Fibroblast of skin of abdomen (primary cell): Measurements from ENCODE around the gene IFT122.
"Not testable (repeated sequence)": the region's sequence is repeated elsewhere in the genome, so short reads cannot be mapped to it uniquely, and the experiment has no call there.

ENCODE experiments used
- DNase-seq: peaks from one replicate; pipeline ENCODE4 v3.0.0-alpha.2; 2013

Gene IFT122

DNA sequence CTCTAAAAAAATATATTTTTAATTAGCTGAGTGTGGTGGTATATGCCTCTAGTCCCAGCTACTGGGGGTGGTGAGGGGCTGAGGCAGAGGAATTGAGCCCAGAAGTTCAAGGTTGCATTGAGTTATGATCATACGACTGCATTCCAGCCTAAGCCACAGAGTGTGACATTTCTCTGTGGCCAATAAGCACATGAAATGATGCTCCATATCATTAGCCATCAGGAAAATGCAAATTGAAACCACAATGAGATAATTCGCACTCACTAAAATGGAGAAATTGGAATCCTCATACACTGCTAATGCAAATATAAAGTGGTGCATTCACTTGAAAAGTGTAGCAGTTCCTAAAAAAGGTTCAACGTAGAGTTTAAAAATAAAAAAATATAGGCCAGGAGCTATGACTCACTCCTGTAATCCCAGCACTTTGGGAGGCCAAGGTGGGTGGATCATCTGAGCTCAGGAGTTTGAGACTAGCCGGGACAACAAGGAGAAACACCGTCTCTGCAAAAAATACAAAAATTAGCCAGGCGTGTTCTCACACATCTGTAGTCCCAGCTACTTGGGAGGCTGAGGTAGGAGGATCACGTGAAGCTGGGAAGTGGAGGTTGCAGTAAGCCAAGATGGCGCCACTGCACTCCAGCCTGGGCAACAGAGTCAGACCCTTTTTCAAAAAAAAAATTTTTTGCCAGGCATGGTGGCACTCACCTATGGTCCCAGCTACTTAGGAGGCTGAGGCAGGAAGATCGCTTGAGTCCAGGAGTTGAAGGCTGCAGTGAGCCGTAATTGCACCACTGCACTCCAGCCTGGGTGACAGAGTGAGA is 35.2 kb downstream of the IFT122 start:
- DNase-seq = no peak

DNA sequence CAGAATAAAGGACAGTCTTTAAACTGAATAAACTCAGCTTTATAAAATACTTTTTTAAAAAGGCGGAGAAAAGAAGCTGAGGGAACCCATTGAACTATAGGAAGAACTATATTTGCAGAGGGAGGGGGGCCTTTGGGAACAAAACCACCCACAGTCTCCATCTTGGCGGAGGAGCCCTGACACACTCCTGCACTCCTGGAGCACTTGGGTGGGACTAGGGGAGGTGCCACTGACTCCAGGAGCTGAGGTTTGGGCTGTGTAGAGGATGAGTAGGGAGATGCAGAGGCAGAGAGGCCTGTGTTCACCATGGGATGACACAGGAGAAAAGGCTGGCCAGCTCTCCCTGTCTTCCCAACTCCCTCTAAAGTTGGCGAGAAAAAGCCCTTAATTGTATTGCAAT is 35.8 kb downstream of the IFT122 start:
- DNase-seq = no peak

DNA sequence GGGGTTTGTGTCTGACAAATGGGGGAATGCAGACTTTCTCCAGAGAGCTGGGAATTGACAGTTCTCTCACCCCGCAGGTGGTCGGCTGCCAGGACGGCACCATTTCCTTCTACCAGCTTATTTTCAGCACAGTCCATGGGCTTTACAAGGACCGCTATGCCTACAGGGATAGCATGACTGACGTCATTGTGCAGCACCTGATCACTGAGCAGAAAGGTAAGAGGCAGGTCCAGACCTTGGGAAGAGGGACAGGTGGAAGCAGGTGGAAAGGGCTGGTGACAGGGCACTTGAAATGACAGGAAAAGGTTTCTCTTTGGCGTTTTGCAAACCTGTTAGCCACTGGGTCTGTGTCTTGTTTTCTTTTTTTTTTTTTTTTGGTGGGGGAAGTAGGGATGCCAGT is 36.6 kb downstream of the IFT122 start:
- no peak for DNase-seq

DNA sequence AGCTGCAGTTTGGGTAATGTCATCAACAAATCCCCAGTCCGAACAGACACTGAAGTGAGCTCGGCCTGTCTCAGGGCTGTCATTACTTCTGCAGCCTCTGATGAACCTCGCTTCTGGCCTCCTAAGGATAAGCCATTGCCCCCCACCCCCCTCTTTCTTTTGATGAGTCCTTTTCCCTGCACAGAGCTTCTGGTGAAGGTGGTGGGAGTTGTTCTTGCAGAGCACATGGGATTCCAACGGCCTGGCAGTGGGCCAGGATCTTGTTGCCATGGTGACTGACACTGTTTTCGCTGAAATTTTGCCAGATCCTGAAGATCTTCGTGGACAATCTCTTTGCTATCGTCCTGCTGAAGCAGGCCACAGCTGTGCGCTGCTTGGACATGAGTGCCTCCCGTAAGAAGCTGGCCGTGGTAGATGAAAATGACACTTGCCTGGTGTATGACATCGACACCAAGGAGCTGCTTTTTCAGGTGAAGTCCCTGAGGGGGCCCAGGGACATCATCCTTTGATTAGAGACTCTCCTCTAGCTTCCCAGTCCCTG is 41.3 kb downstream of the IFT122 start:
- DNase-seq = not testable (repeated sequence)

DNA sequence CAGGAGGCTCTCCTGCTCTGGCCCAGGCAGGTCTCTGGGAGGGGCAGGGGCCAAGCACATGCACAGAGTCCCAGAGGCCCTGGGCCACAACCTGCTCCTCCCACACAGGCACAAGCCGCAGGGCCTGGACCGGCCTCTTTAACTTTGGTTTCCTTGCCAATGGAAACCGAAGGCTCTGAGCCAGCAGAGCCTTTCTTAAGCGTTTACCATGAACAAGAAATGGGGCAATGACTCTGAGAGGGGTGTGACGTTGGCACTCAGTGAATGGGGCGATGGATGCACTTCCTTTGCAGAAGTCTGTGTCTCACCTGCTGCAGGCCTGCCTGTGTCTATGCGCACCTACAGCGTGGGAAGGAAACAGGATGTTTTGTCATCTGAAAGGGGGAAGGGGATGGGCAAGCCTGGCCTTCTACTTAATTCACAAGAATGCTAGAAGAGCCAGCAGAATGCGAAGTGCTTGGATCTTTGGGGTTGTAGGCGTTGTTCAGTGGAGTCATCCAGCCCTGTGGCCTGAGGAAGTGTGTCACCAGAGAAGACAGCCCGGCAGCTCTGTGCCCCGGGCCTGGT is 41.8 kb downstream of the IFT122 start:
- DNase-seq = no peak

DNA sequence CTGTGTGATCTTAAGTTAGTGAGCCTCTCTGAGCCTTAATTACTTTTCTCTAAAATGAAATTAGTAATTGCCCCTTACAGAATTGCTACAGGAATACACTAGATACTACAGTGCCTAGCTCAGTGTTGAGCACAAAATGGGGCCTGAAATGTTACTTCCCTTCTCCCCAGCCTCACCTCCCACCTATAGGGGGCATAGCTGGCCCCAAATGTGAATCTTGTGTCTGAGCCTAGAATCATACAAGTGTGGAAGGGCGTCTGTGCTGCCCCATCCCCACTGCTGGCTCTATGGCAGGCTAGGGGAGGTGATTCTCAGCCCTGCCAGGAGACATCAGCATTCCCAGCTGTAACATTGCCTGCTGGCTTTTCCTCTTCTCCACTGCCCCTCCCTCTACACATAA is 42.7 kb downstream of the IFT122 start:
- DNase-seq = no peak

DNA sequence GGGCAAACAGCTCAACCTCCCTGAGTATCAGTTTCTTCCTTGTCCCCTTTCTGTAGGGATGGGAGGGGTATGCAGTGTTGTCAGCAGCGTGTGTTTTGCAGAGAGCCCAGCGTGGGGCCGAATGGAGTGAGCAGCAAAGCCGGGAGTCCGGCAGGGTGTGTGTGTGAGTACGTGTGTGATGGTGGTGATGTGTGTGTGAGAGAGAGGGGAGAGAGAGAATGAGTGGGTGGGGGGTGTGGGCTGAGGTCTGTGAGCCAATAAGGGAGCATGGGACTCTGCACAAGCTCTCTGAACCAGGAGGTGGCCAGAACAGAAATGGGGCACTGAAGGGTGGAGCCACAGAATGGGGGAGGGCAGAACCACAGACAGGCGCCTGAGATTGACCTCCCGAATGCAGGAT is 43.8 kb downstream of the IFT122 start:
- DNase-seq = no peak

DNA sequence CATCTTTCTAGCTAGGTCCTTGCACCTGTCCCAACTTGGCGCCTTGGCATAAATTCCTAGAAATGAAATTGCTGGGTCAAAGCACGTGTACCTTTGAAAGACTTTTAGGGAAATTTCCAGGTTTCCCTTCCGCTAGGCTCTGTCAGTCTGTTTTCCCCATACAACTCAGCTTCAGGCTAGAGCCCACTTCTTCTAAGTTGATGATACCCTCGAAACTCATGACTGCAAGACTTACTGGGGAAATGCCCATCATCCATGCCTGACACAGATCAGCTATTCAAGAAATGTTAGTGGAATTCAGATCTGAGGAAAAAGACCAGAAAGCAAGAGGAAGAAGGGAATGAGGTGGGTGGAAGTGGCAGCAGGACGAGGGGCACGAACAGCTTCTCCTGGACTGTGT is 45.1 kb downstream of the IFT122 start:
- DNase-seq = not testable (repeated sequence)

DNA sequence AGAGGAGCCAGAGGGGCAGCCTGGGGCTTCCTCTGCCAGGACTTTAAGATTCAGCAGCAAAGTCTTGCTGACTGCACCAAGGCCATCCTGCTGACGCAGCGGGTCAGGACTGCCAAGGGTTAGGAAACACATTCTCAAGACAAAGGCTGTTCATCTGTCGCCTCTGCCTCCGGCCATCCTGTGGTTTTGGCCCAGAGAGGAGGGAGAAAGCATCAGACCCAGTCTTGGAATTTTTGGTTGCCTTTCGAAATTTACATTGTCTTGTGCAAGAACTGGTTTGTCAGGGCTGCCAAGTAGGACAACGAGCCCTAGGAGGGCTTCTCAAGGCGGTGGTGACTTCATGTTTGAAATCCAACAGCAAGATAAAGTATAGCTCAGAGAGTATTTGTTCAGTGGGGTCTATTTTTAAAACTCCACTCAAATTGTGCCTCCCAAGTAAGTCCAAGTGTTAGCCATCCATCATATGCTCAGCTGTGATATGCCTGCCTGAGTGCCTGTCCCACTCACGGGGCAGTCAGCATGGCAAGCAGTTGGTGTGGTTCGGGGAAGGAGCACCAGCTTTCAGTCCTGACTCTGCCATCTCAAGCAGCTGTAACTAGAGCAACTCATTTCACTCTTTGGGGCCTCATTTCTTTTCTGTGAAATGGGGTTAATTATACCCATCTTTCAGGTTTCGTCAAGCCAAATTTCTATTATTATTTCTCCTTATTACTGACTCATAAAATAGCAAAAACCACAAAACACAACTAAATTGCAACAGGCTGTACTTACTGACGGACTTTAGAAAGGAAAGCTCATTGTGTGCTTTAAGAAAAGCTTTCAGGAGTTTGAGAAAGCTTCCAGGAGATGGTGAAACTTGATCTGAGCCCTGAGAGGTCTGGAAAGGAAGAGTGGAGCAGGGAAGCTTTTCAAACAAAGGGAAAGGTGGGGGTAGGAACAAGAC is 46.0 kb downstream of the IFT122 start:
- DNase-seq = peak; percentile 85

DNA sequence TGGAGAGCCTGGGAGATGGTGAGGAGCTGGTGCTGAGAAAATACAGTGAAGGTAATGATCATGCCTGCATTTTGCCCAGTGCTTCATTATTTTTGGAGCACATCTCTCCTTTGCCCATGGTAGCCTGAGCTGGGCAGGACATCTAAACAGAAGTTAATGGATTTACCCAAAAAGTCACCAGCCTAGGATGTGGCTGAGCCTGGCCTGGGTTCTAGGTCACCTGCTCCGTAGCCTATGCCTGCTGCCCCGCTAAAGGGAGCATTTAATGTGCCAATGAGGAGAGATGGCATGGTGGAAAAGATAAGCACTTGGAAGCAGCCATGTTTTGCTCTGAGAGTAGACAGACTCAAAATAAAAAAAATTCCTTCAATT is 46.6 kb downstream of the IFT122 start:
- DNase-seq = no peak

DNA sequence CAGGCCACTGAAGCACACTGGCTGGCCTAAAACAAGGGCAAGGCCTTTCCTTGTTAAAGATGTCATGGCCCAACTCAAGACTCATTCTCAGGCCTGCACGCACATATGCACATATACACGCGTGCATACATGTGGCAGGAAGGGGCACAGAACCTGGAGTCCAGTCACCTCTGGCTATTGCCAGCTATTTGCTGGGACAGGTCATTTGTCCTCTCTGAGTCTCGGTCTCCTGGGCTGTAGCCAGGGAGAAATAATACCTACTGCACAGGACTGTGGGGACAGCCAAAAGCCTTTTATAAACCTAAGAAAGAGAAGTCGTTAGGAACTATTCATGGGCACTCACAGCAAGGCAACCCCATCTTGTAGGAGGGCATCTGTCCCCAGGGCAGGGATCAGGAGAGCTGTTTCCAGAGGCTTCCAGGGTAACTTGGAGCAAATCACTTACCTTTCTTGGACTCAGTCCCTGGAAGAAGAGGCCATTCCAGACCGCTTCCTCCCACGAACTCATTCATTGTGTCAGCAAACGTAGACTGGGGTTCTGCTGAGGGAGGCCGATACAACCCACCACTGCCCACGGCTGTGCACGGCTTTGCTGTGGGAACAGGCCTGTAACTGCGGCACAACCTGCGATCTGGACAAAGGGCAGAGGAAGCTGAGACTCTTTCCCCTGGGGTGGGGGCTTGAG is 47.3 kb downstream of the IFT122 start:
- DNase-seq = no peak

DNA sequence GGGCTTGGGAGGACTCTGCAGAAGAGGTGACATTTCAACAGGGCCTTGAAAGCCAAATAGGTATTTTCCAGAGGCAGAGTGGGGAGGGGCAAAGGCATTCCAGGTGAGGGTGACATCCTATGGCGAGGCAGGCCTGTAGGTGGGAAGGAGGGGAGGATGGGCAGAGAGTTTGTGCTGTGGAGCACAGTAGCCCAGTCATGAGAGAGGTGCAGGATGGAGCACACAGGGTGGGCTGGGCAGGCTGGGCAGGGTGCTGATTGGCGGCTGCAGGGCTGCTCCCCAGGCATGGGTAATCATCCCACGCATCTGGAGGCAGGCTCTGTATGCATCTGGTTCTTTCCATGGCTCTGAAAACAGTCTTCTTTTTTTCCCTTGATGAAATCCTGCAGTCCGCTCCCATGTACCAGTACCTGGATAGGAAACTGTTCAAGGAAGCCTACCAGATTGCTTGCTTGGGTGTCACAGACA is 47.9 kb downstream of the IFT122 start:
- not testable (repeated sequence) for DNase-seq

DNA sequence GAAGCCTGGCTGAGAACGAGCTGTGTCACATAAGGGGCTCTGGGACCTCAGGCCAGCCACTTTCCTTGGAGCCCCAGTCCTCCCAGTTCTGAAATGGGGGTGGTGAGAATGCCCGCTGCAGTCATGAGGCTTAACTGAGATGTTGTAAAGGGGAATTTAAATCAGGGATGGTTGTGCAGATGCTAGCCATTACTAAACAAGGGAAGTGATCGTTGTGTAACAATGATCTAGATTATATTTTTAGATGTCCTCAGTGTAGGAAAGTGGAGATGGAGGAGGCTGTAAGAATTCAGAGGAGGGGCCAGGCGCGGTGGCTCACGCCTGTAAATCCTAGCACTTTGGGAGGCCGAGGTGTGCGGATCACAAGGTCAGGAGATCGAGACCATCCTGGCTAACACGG is 49.2 kb downstream of the IFT122 start:
- not testable (repeated sequence) for DNase-seq

DNA sequence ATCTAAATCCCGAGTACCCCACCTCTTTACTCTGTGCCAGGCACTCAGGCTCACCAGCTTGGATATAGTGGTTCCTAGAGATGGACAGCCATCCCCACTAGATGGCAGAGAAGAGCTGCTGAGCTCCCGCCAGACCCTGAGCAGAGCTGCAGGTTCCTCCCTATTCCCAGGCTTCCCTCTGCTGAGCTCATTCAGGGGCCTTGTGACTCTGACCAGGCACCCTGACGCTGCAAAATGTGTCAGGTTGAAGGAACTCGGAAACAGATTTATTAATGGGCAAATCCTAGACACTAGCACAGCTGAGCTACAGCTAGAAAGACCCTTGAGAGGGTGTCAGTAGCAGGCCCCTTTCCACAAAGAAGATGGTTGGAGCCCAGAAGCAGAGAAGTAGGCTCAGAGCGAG is 50.2 kb downstream of the IFT122 start:
- peak; percentile 84 for DNase-seq

DNA sequence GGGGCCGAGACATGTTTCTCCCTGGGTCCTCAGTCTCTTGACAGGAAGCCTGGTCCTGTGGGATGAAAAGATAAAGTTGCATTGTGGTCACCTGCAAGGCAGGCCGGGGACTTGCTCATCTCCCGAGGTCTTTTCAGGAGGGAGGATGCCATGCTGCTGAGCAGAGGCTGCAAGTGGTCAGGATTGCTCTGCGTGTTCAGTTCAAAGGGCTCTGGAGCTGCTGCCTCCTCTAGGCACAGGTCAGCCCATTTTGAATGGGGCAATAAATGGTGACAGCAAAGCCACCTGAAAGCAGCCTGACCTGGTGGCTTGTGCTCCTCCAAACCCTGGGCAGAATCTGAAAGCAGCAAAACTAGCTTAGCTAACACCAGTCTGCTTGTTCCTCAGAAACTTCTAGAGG is 51.1 kb downstream of the IFT122 start:
- not testable (repeated sequence) for DNase-seq

DNA sequence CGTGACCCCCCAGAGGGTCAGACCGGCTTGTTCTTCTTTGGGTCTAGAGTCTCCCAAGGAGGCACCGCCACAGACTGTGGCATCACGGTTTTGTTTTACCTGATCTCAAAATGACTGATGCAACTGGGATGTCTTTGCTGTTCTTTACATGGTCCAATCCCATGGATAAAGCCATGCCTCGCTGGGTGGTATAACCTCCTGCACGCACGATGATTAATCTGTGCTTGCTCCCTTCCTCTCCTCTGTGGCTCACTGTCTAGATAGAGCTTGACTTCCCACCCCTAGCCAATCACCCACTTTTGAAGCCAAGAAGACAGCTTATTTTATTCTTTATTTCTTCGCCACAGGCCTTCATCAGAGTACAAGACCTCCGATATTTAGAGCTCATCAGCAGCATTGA is 51.8 kb downstream of the IFT122 start:
- DNase-seq = no peak

DNA sequence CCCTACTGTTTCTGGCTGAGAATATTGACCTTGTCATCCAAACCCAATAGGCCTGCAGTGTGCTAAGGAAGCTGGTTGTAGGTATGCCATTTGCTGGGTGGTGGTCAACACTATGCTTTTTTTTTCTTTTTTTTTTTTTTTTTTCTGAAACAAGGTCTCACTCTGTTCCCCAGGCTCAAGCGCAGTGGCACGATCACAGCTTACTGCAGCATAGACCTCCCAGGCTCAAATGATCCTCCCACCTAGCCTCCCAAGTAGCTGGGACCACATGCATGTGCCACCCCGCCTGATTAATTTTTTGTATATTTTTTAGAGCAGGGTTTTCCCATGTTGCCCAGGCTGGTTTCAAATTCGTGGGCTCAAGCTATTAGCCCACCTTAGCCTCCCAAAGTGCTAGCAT is 52.7 kb downstream of the IFT122 start:
- no peak for DNase-seq

DNA sequence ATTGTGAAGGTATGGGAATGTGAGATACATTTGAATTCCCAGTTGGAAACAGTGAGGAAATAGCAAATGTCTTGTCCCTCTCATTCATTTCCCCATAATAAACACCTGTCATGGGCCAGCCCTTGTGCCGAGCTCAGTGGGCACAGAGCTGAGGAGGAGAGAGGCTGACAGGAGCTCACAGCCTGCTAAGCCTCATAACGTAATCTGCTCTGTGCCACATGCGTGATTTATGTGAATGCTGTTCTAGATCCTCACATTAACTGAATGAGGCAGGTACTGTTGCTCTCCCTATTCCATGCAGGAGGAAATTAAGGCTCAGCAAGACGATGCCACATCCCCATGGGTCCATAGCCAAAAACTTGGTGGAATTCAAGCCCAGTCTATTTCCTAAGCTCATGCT is 53.2 kb downstream of the IFT122 start:
- no peak for DNase-seq

DNA sequence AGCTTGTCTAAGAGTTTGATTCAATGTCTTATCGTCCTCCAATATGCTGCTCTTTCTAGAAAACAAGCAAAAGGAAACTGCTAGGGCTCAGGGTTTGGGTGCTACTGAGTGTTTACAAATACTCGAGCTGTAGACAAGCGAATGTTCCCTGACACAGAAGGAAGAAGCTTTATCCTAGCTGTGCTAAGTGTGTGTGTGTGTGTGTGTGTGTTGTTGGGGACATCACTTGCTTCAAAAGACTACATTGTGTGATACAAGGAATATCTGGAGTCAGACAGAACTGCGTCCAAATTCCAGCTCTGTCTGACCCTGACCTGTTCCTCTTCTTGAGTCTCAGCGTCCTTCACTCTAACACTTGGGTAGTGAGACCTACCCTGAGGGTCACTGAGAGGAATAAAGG is 54.5 kb downstream of the IFT122 start:
- not testable (repeated sequence) for DNase-seq

DNA sequence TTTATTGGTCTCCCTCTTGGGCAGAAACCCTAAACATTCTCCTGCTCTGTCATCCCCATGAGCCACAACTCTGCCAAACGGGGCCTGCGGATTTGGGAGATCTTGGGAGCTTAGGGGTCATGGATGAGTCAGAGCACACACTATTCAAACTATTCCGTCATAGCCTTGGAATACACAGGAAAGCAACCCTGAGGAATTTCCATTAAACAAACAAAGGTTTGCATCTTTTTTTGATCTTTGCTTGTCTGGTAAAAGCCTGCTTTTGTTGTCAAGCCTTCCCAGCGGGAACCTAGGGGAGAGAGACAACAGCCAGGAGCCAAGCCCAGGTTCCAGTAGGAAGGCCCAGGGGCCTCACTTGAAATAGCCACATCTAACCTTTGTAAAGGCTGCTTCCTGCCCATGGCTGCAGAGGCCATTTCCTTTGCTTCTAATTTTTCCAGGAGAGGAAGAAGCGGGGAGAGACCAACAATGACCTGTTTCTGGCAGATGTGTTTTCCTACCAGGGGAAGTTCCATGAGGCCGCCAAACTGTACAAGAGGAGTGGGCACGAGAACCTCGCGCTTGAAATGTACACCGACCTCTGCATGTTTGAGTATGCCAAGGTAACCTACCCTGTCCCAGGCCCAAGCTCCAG is 55.1 kb downstream of the IFT122 start:
- peak; percentile 71 for DNase-seq

DNA sequence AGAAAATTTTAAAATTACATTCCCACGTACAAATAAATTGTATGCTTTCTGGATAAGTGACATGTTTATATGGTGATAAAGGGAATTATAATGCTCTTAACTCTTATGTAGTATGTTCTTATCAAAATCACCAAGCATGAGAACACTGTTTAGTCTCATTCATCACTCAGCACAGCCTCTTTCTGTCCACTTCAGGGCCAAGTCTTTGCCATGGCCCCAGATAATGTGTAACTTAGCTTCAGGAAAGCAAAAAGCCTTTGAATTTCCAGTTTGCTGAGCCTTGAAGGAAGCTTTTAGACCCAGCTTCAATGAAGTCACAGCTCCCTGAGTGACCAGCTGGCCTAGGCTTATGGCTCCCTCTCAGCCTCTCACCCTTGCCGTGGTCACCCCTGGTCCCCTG is 57.9 kb downstream of the IFT122 start:
- DNase-seq = not testable (repeated sequence)
